Measurements from ENCODE around the gene SLC5A8. TPM values are rescaled to one million over a fixed set of nuclear protein-coding genes. Genes with fewer than 3 reads are reported as not detected.

Gene SLC5A8
- total and polyA plus RNA-seq, 2 donors, result 0.42 TPM; not detected in 1

GRCh38 chr12:101116911-101117310 is 93.1 kb downstream of the SLC5A8 start:
- 76% methylated on average over 4 of the region's 4 CpGs for WGBS

DNA sequence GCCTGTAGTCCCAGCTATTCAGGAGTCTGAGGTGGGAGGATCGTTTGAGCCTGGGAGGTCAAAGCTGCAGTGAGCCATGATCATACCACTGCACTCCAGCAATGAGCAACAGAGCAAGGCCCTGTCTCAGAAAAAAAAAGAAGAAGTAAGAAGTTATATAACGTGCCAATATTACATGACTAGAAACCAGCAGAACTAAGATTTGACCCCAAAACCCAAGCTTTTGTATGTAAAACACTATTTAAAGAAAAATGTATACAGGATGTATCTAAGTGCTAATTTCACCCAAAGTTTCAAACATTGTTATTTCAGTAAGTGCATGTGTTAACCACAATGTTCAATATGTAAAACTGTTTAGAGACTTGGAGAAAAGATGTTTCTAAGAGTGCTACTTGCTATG is 94.7 kb downstream of the SLC5A8 start:
- Histone ChIP-seq H3K4me3 (ENCODE audit: low read depth, low read length) (no peak overlapping the region), H3K36me3 (ENCODE audit: insufficient read depth) (no peaks in the 10 kb centered on the region), H3K4me1 (ENCODE audit: insufficient read depth) (no peaks in the 10 kb centered on the region), H3K27ac (ENCODE audit: low read depth) (no peak overlapping the region)
- no peak for DNase-seq (ENCODE audit: extremely low spot score)
- 78% methylated on average over 2 of the region's 2 CpGs for WGBS

More at GRCh38 chr12:101116911-101117310, 93.1 kb downstream of the SLC5A8 start:
- no peak overlapping the region for H3K27ac ChIP-seq (ENCODE audit: low read depth)
- H3K36me3 ChIP-seq (ENCODE audit: insufficient read depth), result no peaks in the 10 kb centered on the region
- H3K4me3 ChIP-seq (ENCODE audit: low read depth, low read length), result no peak overlapping the region
- no peaks in the 10 kb centered on the region for H3K4me1 ChIP-seq (ENCODE audit: insufficient read depth)
- DNase-seq (ENCODE audit: extremely low spot score), result no peak

DNA sequence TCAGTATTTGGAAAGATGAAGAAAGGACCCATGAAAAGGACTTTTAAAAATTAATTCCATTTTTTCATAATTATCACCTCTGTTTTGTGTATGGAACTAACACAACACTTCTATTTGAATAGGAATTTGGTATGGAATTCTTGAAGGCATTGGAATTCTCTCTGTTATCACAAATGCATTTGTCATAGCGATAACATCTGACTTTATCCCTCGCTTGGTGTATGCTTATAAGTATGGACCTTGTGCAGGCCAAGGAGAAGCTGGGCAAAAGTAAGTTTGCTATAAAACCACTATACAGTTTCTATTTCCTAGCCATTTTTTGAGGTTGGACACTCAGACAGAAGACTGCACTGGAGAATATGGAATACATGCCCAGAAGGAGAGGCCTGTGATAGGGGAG is 98.6 kb downstream of the SLC5A8 start:
- Histone ChIP-seq H3K4me3 (ENCODE audit: low read depth, low read length) (no peak overlapping the region), H3K36me3 (ENCODE audit: insufficient read depth) (no peaks in the 10 kb centered on the region), H3K4me1 (ENCODE audit: insufficient read depth) (no peaks in the 10 kb centered on the region), H3K27ac (ENCODE audit: low read depth) (no peak overlapping the region)
- 75% methylated on average over 2 of the region's 2 CpGs for WGBS
- DNase-seq (ENCODE audit: extremely low spot score), result no peak

DNA sequence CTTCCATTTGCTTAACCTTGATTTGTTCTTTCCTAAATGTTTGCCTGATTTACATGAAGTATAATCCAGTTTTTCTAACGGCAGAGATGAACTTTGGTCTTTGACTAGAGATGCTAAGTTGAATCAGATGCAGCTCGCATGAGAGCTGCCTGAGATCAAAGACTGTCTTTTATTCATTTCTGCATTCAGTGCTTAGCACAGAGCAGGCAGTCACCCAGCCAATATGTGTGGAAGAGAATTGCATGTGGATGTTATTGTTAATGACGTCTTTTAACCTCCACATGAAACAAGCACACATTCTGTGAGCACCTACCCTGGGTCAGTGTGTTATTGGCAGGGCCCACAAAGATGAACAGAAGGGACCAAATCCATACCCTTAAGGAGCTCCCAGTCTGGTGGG is 99.2 kb downstream of the SLC5A8 start:
- H3K4me1 ChIP-seq (ENCODE audit: insufficient read depth), result no peaks in the 10 kb centered on the region
- no peak overlapping the region for H3K27ac ChIP-seq (ENCODE audit: low read depth)
- WGBS, result 72% methylated on average over 3 of the region's 3 CpGs
- no peak overlapping the region for H3K4me3 ChIP-seq (ENCODE audit: low read depth, low read length)
- no peaks in the 10 kb centered on the region for H3K36me3 ChIP-seq (ENCODE audit: insufficient read depth)
- no peak for DNase-seq (ENCODE audit: extremely low spot score)

DNA sequence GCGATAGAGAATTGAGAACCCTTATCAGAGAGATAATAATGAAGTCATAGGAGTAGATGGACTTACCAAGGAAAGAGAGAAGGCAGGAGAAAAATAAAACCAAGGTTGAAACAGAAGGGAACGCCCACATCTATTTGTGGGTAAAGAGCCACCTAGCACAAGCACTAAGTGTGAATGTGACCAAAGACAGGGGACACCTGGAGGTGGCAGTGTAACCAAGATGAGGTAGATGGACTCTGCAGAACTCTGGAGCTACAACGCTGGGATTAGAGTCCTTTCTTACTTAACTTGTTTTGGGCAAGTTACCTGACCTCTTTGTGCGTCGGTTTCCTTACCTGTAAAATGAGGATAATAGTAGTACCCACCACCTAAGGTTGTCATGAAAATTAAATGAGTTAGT is 101.9 kb downstream of the SLC5A8 start:
- H3K36me3 ChIP-seq (ENCODE audit: insufficient read depth), result no peaks in the 10 kb centered on the region
- no peak overlapping the region for H3K27ac ChIP-seq (ENCODE audit: low read depth)
- no peaks in the 10 kb centered on the region for H3K4me1 ChIP-seq (ENCODE audit: insufficient read depth)
- DNase-seq (ENCODE audit: extremely low spot score), result no peak
- H3K4me3 ChIP-seq (ENCODE audit: low read depth, low read length), result no peak overlapping the region
- 89% methylated on average over 5 of the region's 5 CpGs for WGBS

GRCh38 chr12:101107032-101107763 is 102.8 kb downstream of the SLC5A8 start:
- Histone ChIP-seq H3K4me1 (ENCODE audit: insufficient read depth) (no peaks in the 10 kb centered on the region), H3K4me3 (ENCODE audit: low read depth, low read length) (no peak overlapping the region), H3K36me3 (ENCODE audit: insufficient read depth) (no peaks in the 10 kb centered on the region), H3K27ac (ENCODE audit: low read depth) (no peak overlapping the region)
- 83% methylated on average over 4 of the region's 4 CpGs for WGBS
- DNase-seq (ENCODE audit: extremely low spot score), result no peak

Small RNAs within 50 kb of the gene (small RNA-seq; reads per million reads assigned to genes)
- gene RNU6-768P, result not detected

Other genes starting within 250 kb of the SLC5A8 start
- gene UTP20, start 69.9 kb upstream of the SLC5A8 start, total RNA-seq, result 23.7 TPM
- 4.5 TPM for gene UTP20, start 69.9 kb upstream of the SLC5A8 start, polyA plus RNA-seq
- 161 TPM for gene ARL1, start 197.5 kb upstream of the SLC5A8 start, total RNA-seq
- 57.9 TPM for gene ARL1, start 197.5 kb upstream of the SLC5A8 start, polyA plus RNA-seq

Measured in urinary bladder (tissue), 4 donors.